Panc1 (cell line): ENCODE results near the gene SLC7A1.

ENCODE experiments used
- CTCF ChIP-seq: fragments of 450-650 bp; IDR thresholded peaks from 2 replicates; pipeline ENCODE4 v1.5.1; 2017; ENCODE audit warnings: mild to moderate bottlenecking
- POLR2AphosphoS5 ChIP-seq: IDR thresholded peaks from 2 replicates; pipeline ENCODE4 v1.6.1; 2012; ENCODE audit warnings: mild to moderate bottlenecking, low read depth, low read length, moderate library complexity
- SIN3A ChIP-seq: IDR thresholded peaks from 2 replicates; pipeline ENCODE4 v1.6.1; 2012; ENCODE audit warnings: low read depth, mild to moderate bottlenecking, low read length, moderate library complexity, borderline replicate concordance; ENCODE audit not compliant: insufficient read depth

GRCh38 chr13:29532116-29532515, 63.4 kb downstream of the SLC7A1 start:
- no peak for TF ChIP-seq CTCF
- no peak for TF ChIP-seq POLR2AphosphoS5
- no peak for TF ChIP-seq SIN3A
